Upper lobe of left lung (tissue), 4 donors: ENCODE results near the gene IGSF11.

Experiments
- POLR2A ChIP-seq, 4 donors: fragments of 450-650 bp; IDR thresholded peaks; one replicate each; pipeline ENCODE4 v1.5.1; 2016 to 2017; ENCODE audit warnings: antibody characterized with exemption in 4 of 4, mild to moderate bottlenecking in 2 of 4
- TF ChIP-seq, protein P1 (sequence below), 6 experiments: fragments of 450-650 bp in 4 of 6; fragments of 200-600 bp in 2 of 6; sonication (generic) in 2 of 6; IDR thresholded peaks; one replicate each; pipeline ENCODE4 v1.5.1; 2016 to 2019; ENCODE audit warnings: antibody characterized with exemption in 6 of 6

DNA sequence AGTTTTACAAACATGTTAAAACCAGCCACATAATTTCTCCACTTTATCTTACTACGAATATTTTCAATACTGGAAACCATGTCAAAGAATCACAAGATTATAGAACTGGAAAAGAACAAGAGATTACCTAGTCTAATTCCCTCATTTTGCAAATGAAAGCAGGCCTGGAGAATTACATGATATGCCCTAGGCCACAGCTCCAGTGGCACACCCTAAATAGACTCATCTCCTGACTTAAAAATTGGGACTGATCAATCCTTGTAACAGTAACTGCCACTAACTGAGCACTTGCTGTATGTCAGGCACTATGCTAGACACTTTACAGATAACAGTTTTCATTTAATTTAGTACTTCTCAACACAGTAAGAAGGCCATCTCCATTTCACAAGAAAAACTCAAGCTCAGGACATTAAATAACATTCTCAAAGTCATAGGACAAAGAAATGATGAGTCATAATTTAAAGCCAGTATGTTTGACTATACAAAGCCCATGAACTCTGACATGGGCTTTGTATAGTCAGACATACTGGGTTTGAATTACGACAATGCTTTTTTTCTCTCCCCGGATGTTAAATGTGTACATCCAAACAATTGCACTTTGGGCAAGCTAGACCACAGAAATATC lies 9.4 kb downstream of the IGSF11 start:
- TF ChIP-seq, protein P1, sequence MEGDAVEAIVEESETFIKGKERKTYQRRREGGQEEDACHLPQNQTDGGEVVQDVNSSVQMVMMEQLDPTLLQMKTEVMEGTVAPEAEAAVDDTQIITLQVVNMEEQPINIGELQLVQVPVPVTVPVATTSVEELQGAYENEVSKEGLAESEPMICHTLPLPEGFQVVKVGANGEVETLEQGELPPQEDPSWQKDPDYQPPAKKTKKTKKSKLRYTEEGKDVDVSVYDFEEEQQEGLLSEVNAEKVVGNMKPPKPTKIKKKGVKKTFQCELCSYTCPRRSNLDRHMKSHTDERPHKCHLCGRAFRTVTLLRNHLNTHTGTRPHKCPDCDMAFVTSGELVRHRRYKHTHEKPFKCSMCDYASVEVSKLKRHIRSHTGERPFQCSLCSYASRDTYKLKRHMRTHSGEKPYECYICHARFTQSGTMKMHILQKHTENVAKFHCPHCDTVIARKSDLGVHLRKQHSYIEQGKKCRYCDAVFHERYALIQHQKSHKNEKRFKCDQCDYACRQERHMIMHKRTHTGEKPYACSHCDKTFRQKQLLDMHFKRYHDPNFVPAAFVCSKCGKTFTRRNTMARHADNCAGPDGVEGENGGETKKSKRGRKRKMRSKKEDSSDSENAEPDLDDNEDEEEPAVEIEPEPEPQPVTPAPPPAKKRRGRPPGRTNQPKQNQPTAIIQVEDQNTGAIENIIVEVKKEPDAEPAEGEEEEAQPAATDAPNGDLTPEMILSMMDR (IDR thresholded peaks at IDR 0.05), result no peak
- TF ChIP-seq POLR2A (IDR thresholded peaks at IDR 0.05), result no peak
